GM12878 (cell line): ENCODE measurements around the gene UVRAG. TPM values are rescaled to one million over a fixed set of nuclear protein-coding genes. Genes with fewer than 3 reads are reported as not detected.

Experiments
- ATF7 ChIP-seq: fragments of 450-650 bp; IDR thresholded peaks from 2 replicates; pipeline ENCODE4 v1.6.1; 2016; ENCODE audit warnings: low read depth, mild to moderate bottlenecking
- BMI1 ChIP-seq: fragments of 450-650 bp; IDR thresholded peaks from 2 replicates; pipeline ENCODE4 v1.6.1; 2016; ENCODE audit warnings: mild to moderate bottlenecking, moderate library complexity, borderline replicate concordance
- CBFB ChIP-seq: IDR thresholded peaks from 2 replicates; pipeline ENCODE4 v1.6.1; 2016; ENCODE audit warnings: antibody characterized with exemption, low read depth
- CEBPB ChIP-seq, 2 experiments: fragments of 150-350 bp in 1 of 2; IDR thresholded peaks; 2 replicates each; pipeline ENCODE4 v1.6.1; 2012 to 2014; ENCODE audit warnings: low read depth in 2 of 2, low read length in 2 of 2, borderline replicate concordance in 1 of 2, inconsistent platforms in 1 of 2
- FOS ChIP-seq: IDR thresholded peaks from 3 replicates; pipeline ENCODE4 v1.6.1; 2011; ENCODE audit warnings: borderline replicate concordance; ENCODE audit not compliant: insufficient read length; ENCODE audit errors: extremely low read depth
- GABPA ChIP-seq: IDR thresholded peaks from 2 replicates; pipeline ENCODE4 v1.6.1; 2014; ENCODE audit warnings: antibody characterized with exemption, low read depth, mild to moderate bottlenecking, inconsistent platforms
- GATAD2B ChIP-seq: fragments of 450-650 bp; conservative IDR thresholded peaks from 2 replicates; pipeline ENCODE4 v1.6.1; 2017; ENCODE audit warnings: low read depth, mild to moderate bottlenecking, moderate library complexity
- HDAC6 ChIP-seq: fragments of 200-600 bp; sonication (generic); IDR thresholded peaks from one replicate; pipeline ENCODE4 v1.8.0; 2017; ENCODE audit warnings: antibody characterized with exemption; ENCODE audit not compliant: unreplicated experiment
- IKZF2 ChIP-seq, 2 experiments: fragments of 450-650 bp; IDR thresholded peaks; 2 replicates each; pipeline ENCODE4 v1.6.1; 2017; ENCODE audit warnings: mild to moderate bottlenecking in 2 of 2, moderate library complexity in 2 of 2
- MEF2B ChIP-seq: fragments of 450-650 bp; IDR thresholded peaks from 2 replicates; pipeline ENCODE4 v1.6.1; 2018; ENCODE audit warnings: mild to moderate bottlenecking, moderate library complexity; ENCODE audit not compliant: partially characterized antibody, poor library complexity, severe bottlenecking
- NR2C2 ChIP-seq: IDR thresholded peaks from 2 replicates; pipeline ENCODE4 v1.6.1; 2011; ENCODE audit warnings: borderline replicate concordance, low read depth; ENCODE audit not compliant: control insufficient read depth, insufficient read length
- NR2F1 ChIP-seq: fragments of 450-650 bp; conservative IDR thresholded peaks from 2 replicates; pipeline ENCODE4 v1.6.1; 2017; ENCODE audit warnings: mild to moderate bottlenecking
- RBBP5 ChIP-seq: fragments of 200-600 bp; sonication (generic); conservative IDR thresholded peaks from 2 replicates; pipeline ENCODE4 v1.6.1; 2016
- SMAD5 ChIP-seq: IDR thresholded peaks from 2 replicates; pipeline ENCODE4 v1.6.1; 2016; ENCODE audit warnings: antibody characterized with exemption, low read depth
- SPI1 ChIP-seq: IDR thresholded peaks from 2 replicates; pipeline ENCODE4 v1.6.1; 2011; ENCODE audit warnings: low read depth, mild to moderate bottlenecking, low read length, moderate library complexity, borderline replicate concordance; ENCODE audit not compliant: insufficient read depth
- SREBF2 ChIP-seq: IDR thresholded peaks from 2 replicates; pipeline ENCODE4 v1.6.1; 2012; ENCODE audit warnings: mild to moderate bottlenecking, low read length
- TCF7 ChIP-seq: IDR thresholded peaks from 2 replicates; pipeline ENCODE4 v1.6.1; 2014; ENCODE audit warnings: antibody characterized with exemption, borderline replicate concordance
- WRNIP1 ChIP-seq: IDR thresholded peaks from 2 replicates; pipeline ENCODE4 v1.6.1; 2011; ENCODE audit warnings: low read depth, low read length, improper control_type of control experiment, borderline replicate concordance
- YBX1 ChIP-seq: fragments of 450-650 bp; IDR thresholded peaks from 2 replicates; pipeline ENCODE4 v1.6.1; 2016; ENCODE audit warnings: antibody characterized with exemption
- ZBED1 ChIP-seq: IDR thresholded peaks from 2 replicates; pipeline ENCODE4 v1.6.1; 2016; ENCODE audit warnings: borderline replicate concordance
- ZNF24 ChIP-seq: fragments of 450-650 bp; IDR thresholded peaks from 2 replicates; pipeline ENCODE4 v1.6.1; 2017; ENCODE audit warnings: antibody characterized with exemption, mild to moderate bottlenecking
- ZNF274 ChIP-seq: IDR thresholded peaks from one replicate; pipeline ENCODE4 v1.8.0; 2011; ENCODE audit not compliant: insufficient read length, insufficient read depth
- ZSCAN29 ChIP-seq: fragments of 450-650 bp; IDR thresholded peaks from 2 replicates; pipeline ENCODE4 v1.6.1; 2017; ENCODE audit warnings: mild to moderate bottlenecking, moderate library complexity
- polyA plus RNA-seq, 11 experiments: library from polyadenylated mRNA; depleted of rRNA in 4 of 11; unstranded in 6 of 11; stranded (reverse) in 5 of 11; fragments of >200 nt; fragmentation: Nextera tagmentation in 4 of 11; fragmentation: Illumina TruSeq in 1 of 11; extraction: Ambion mirVana in 4 of 11; extraction: Trizol in 1 of 11; gene quantifications; 1 replicate in 1 of 11; 2 replicates in 10 of 11; pipeline versions ENCODE4 v1.2.1 to v1.2.3, GENCODE V29; 2011 to 2016; ENCODE audit warnings: inconsistent platforms in 2 of 11, missing spikeins in 2 of 11, low read depth in 1 of 11
- total RNA-seq, 4 experiments: library from RNA; depleted of rRNA in 3 of 4; stranded (reverse); fragments of >200 nt in 3 of 4; fragmentation: Illumina TruSeq in 1 of 4; extraction: Trizol in 1 of 4; gene quantifications; 2 replicates each; pipeline versions ENCODE4 v1.2.1 to v1.2.3, GENCODE V29; 2013 to 2021
- TF ChIP-seq, protein P1 (sequence below): fragments of 450-650 bp; formaldehyde crosslinking; IDR thresholded peaks from 2 replicates; pipeline ENCODE4 v1.4.0; 2022; ENCODE audit warnings: mild to moderate bottlenecking, moderate library complexity
- TF ChIP-seq, protein P2 (sequence below), 3 experiments: IDR thresholded peaks in 2 of 3; conservative IDR thresholded peaks in 1 of 3; 2 replicates each; pipeline ENCODE4 v1.5.1; 2011; ENCODE audit warnings: low read depth in 3 of 3, low read length in 3 of 3, mild to moderate bottlenecking in 3 of 3, control low read depth in 2 of 3, moderate library complexity in 2 of 3, inconsistent platforms in 1 of 3, mixed read lengths in 1 of 3; ENCODE audit not compliant: control insufficient read depth in 2 of 3, insufficient read depth in 1 of 3; ENCODE audit errors: extremely low read depth in 1 of 3

Gene UVRAG
- total and polyA plus RNA-seq, 10 of the 15 experiments (the other 5 are each of a cell fraction or from before 2014, with no cell fraction given): 7.0 to 43.4 (median 37.0) TPM

DNA sequence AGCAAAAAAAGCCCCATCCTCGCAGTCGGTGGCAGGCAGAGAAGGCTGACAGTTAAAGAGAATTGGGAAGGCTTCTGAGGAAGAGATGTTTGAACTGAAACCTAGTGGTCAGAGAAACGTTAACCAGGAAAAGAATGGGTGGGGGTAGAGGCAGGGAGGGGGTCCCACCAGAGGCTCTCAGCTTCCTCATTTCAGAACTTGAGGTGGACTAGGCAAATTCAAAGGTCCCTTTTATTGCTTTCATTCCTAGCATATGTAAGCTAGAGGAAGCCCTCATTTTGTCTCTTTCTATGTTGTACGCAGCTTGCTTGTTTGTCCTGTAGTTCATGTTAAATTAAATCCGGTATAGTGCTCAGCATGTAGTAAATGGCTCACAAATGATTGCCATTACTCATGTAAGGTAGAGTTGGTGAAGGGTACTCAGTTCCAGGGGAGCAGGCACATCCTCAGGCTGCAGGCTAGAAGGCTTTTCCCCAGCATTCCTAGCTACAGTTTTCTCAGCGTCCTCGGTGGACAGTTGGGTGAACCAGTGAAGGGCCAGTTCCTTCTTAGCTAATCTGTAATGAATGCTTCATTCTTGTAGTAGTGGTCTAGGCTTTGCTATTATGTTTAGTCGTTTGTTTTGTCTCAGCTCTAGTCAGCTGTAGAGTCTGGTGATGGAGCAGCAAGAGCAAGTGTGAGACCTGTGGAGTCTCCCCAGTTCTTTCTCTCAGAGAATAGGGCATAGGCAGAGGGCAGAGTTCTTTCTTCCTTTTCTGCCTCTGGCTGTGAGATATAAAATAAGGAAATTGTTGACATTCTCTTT, 58.6 kb downstream of the UVRAG start (continued):
- TF ChIP-seq TCF7 (no peak), CBFB (no peak), ZSCAN29 (no peak), SPI1 (peak; percentile 55), WRNIP1 (no peak), ZNF24 (peak; percentile 41; the same call in 1 of the 2 replicates), SMAD5 (no peak), MEF2B (peak; percentile 37), ATF7 (no peak), ZBED1 (no peak), NR2F1 (no peak), SREBF2 (no peak), RBBP5 (no peak), IKZF2 (IDR thresholded peaks at IDR 0.05) (peak; percentile 85 to 90), BMI1 (no peak; the same call in 1 of the 2 replicates), YBX1 (no peak), HDAC6 (no peak), ZNF274 (no peak), GATAD2B (no peak; the same call in 1 of the 2 replicates), NR2C2 (no peak), FOS (no peak), CEBPB (IDR thresholded peaks at IDR 0.05; ENCODE audit: borderline replicate concordance in 1 of 2, low read depth in 2 of 2, low read length in 2 of 2) (0 out of 4 replicates have a peak, but pooled peaks of 1 of the 2 experiments have one; percentile 35), GABPA (no peak)
- TF ChIP-seq, protein P1, sequence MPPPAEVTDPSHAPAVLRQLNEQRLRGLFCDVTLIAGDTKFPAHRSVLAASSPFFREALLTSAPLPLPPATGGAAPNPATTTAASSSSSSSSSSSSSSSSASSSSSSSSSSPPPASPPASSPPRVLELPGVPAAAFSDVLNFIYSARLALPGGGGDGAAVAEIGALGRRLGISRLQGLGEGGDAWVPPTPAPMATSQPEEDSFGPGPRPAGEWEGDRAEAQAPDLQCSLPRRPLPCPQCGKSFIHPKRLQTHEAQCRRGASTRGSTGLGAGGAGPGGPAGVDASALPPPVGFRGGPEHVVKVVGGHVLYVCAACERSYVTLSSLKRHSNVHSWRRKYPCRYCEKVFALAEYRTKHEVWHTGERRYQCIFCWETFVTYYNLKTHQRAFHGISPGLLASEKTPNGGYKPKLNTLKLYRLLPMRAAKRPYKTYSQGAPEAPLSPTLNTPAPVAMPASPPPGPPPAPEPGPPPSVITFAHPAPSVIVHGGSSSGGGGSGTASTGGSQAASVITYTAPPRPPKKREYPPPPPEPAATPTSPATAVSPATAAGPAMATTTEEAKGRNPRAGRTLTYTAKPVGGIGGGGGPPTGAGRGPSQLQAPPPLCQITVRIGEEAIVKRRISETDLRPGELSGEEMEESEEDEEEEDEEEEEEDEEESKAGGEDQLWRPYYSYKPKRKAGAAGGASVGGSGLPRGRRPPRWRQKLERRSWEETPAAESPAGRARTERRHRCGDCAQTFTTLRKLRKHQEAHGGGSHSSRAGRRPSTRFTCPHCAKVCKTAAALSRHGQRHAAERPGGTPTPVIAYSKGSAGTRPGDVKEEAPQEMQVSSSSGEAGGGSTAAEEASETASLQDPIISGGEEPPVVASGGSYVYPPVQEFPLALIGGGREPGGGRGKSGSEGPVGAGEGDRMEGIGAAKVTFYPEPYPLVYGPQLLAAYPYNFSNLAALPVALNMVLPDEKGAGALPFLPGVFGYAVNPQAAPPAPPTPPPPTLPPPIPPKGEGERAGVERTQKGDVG: no peak
- TF ChIP-seq, protein P2, sequence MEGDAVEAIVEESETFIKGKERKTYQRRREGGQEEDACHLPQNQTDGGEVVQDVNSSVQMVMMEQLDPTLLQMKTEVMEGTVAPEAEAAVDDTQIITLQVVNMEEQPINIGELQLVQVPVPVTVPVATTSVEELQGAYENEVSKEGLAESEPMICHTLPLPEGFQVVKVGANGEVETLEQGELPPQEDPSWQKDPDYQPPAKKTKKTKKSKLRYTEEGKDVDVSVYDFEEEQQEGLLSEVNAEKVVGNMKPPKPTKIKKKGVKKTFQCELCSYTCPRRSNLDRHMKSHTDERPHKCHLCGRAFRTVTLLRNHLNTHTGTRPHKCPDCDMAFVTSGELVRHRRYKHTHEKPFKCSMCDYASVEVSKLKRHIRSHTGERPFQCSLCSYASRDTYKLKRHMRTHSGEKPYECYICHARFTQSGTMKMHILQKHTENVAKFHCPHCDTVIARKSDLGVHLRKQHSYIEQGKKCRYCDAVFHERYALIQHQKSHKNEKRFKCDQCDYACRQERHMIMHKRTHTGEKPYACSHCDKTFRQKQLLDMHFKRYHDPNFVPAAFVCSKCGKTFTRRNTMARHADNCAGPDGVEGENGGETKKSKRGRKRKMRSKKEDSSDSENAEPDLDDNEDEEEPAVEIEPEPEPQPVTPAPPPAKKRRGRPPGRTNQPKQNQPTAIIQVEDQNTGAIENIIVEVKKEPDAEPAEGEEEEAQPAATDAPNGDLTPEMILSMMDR (IDR thresholded peaks at IDR 0.05 in 2 of 3, conservative IDR thresholded peaks at IDR 0.05 in 1 of 3; ENCODE audit: control insufficient read depth in 2 of 3, extremely low read depth in 1 of 3, insufficient read depth in 1 of 3, low read depth in 3 of 3, low read length in 3 of 3): no peak
